HepG2 (cell line): Measurements from ENCODE around the gene ATP9A. TPM values are rescaled to one million over a fixed set of nuclear protein-coding genes. Genes with fewer than 3 reads are reported as not detected.

Experiments used
- ATM ChIP-seq: fragments of 450-650 bp; IDR thresholded peaks from 2 replicates; pipeline ENCODE4 v1.7.1; 2017; ENCODE audit warnings: mild to moderate bottlenecking, borderline replicate concordance
- ISL2 ChIP-seq: sonication (generic); formaldehyde crosslinking; IDR thresholded peaks from 2 replicates; pipeline ENCODE4 v1.5.0; 2020; ENCODE audit warnings: missing genetic modification reagents
- NCOR1 ChIP-seq: fragments of 200-600 bp; sonication (generic); IDR thresholded peaks from 2 replicates; pipeline ENCODE4 v1.7.0; 2017; ENCODE audit warnings: antibody characterized with exemption, low read length, borderline replicate concordance
- NPAS2 ChIP-seq: sonication (generic); formaldehyde crosslinking; IDR thresholded peaks from 2 replicates; pipeline ENCODE4 v1.8.0; 2022; ENCODE audit warnings: mild to moderate bottlenecking, missing genetic modification reagents, borderline replicate concordance
- PAX8 ChIP-seq: sonication (generic); formaldehyde crosslinking; IDR thresholded peaks from 2 replicates; pipeline ENCODE4 v1.8.0; 2022; ENCODE audit warnings: mild to moderate bottlenecking, missing genetic modification reagents, borderline replicate concordance
- PRMT3 ChIP-seq: sonication (generic); formaldehyde crosslinking; IDR thresholded peaks from 2 replicates; pipeline ENCODE4 v1.8.1; 2022; ENCODE audit warnings: low read depth, mild to moderate bottlenecking, moderate library complexity, missing genetic modification reagents, borderline replicate concordance
- RCOR2 ChIP-seq: IDR thresholded peaks from 2 replicates; pipeline ENCODE4 v1.6.1; 2016; ENCODE audit warnings: missing biosample characterization, missing genetic modification reagents
- SETDB1 ChIP-seq: sonication (generic); formaldehyde crosslinking; IDR thresholded peaks from 2 replicates; pipeline ENCODE4 v1.5.1; 2020; ENCODE audit warnings: missing genetic modification reagents, mild to moderate bottlenecking, borderline replicate concordance
- SMARCC2 ChIP-seq: fragments of 450-650 bp; IDR thresholded peaks from 2 replicates; pipeline ENCODE4 v1.6.1; 2017; ENCODE audit warnings: antibody characterized with exemption, mild to moderate bottlenecking
- SNAPC2 ChIP-seq: sonication (generic); formaldehyde crosslinking; IDR thresholded peaks from 2 replicates; pipeline ENCODE4 v1.8.1; 2022; ENCODE audit warnings: mild to moderate bottlenecking, missing genetic modification reagents
- SRY ChIP-seq: sonication (generic); formaldehyde crosslinking; IDR thresholded peaks from 2 replicates; pipeline ENCODE4 v1.8.0; 2022; ENCODE audit warnings: mild to moderate bottlenecking, missing genetic modification reagents
- ZBTB2 ChIP-seq: sonication (generic); formaldehyde crosslinking; IDR thresholded peaks from 2 replicates; pipeline ENCODE4 v1.8.0; 2022; ENCODE audit warnings: low read depth, missing genetic modification reagents
- ZBTB7B ChIP-seq: sonication (generic); formaldehyde crosslinking; IDR thresholded peaks from 2 replicates; pipeline ENCODE4 v1.4.0; 2020; ENCODE audit warnings: missing genetic modification reagents
- ZKSCAN5 ChIP-seq: sonication (generic); formaldehyde crosslinking; IDR thresholded peaks from 2 replicates; pipeline ENCODE4 v1.5.1; 2020; ENCODE audit warnings: mild to moderate bottlenecking, missing genetic modification reagents
- ZNF333 ChIP-seq: sonication (generic); formaldehyde crosslinking; IDR thresholded peaks from 2 replicates; pipeline ENCODE4 v1.4.0; 2020; ENCODE audit warnings: mild to moderate bottlenecking, missing genetic modification reagents, borderline replicate concordance
- ZNF441 ChIP-seq: sonication (generic); formaldehyde crosslinking; IDR thresholded peaks from 2 replicates; pipeline ENCODE4 v1.7.0; 2021; ENCODE audit warnings: missing genetic modification reagents, borderline replicate concordance
- ZNF557 ChIP-seq: sonication (generic); formaldehyde crosslinking; IDR thresholded peaks from 2 replicates; pipeline ENCODE4 v1.4.0; 2020; ENCODE audit warnings: missing genetic modification reagents
- ZNF563 ChIP-seq: sonication (generic); formaldehyde crosslinking; IDR thresholded peaks from 2 replicates; pipeline ENCODE4 v1.8.0; 2022; ENCODE audit warnings: mild to moderate bottlenecking, moderate library complexity, missing genetic modification reagents
- ZNF703 ChIP-seq: sonication (generic); formaldehyde crosslinking; IDR thresholded peaks from 2 replicates; pipeline ENCODE4 v1.5.1; 2020; ENCODE audit warnings: missing genetic modification reagents, mild to moderate bottlenecking, moderate library complexity, borderline replicate concordance
- ZNF773 ChIP-seq: sonication (generic); formaldehyde crosslinking; IDR thresholded peaks from 2 replicates; pipeline ENCODE4 v1.4.0; 2020; ENCODE audit warnings: missing genetic modification reagents, borderline replicate concordance
- ZNF878 ChIP-seq: sonication (generic); formaldehyde crosslinking; IDR thresholded peaks from 2 replicates; pipeline ENCODE4 v1.8.1; 2023; ENCODE audit warnings: mild to moderate bottlenecking, missing genetic modification reagents, moderate library complexity
- ZSCAN12 ChIP-seq: sonication (generic); formaldehyde crosslinking; IDR thresholded peaks from 2 replicates; pipeline ENCODE4 v1.9.0; 2021; ENCODE audit warnings: mild to moderate bottlenecking, missing genetic modification reagents
- polyA plus RNA-seq, 8 experiments: library from polyadenylated mRNA; depleted of rRNA in 3 of 8; stranded (reverse) in 7 of 8; unstranded in 1 of 8; fragments of >200 nt; fragmentation: Illumina TruSeq in 4 of 8; extraction: Trizol in 4 of 8; gene quantifications; 2 replicates each; pipeline versions ENCODE4 v1.2.1 to v1.2.3, GENCODE V29; 2011 to 2016; ENCODE audit warnings: low read depth in 4 of 8, missing spikeins in 1 of 8, mixed read lengths in 1 of 8; ENCODE audit not compliant: insufficient read depth in 1 of 8
- total RNA-seq, 5 experiments: library from RNA; depleted of rRNA; stranded (reverse); fragments of >200 nt; fragmentation: Illumina TruSeq; extraction: Trizol; gene quantifications; 2 replicates each; pipeline ENCODE4 v1.2.3, GENCODE V29; 2016; ENCODE audit warnings: low read depth in 1 of 5
- TF ChIP-seq, protein P1 (sequence below): sonication (generic); formaldehyde crosslinking; IDR thresholded peaks from 2 replicates; pipeline ENCODE4 v1.4.0; 2020; ENCODE audit warnings: missing genetic modification reagents

Gene ATP9A
- total and polyA plus RNA-seq, 2 of the 13 experiments (the other 11 are each of a cell fraction or from before 2014, with no cell fraction given) = 11.8 to 18.5 TPM

DNA sequence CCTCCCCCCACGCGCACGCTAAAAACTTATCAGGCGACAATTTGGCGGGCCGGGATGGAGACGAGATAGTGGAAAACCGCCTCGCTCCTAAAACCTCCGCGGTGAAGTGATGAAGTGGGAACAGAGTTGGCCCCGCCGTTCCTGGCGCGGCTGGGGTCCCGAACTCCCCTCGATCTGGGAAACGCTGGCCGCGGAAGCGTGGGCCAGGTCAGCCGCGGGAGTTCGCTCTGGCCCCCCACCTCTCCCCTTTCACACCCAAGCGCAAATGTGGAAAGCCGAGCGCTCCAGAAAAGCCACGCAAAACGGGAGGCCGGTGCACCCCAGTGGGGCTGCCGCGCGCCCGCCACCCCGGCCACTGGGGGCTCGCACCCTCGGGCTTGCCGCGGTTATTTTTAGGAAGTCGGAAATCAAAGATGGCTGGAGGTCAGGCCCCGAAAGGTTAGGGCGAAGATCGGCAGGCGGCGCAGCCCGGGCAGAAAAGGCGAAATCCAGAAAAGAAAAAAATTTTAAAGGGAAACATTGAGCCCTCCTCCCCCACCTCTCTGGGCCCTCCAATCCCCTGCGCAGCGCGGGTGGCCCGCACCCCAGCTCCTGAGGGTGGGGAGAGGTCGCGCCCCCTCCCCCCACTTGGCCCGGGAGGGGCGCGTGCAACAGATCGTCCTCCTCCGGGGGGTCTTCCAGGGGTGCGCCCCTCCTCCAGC, 33.1 kb upstream of the ATP9A start (continued):
- TF ChIP-seq ZBTB2 (CRISPR knock-in tag) (no peak), SMARCC2 (no peak), ZSCAN12 (CRISPR knock-in tag) (no peak), NCOR1 (no peak), SETDB1 (CRISPR knock-in tag) (0 out of 2 replicates have a peak, but pooled peaks have one; percentile 12), ISL2 (CRISPR knock-in tag) (no peak), SRY (CRISPR knock-in tag) (no peak), ZNF333 (CRISPR knock-in tag) (no peak), PAX8 (CRISPR knock-in tag) (no peak), PRMT3 (CRISPR knock-in tag) (no peak), ZNF878 (CRISPR knock-in tag) (no peak), SNAPC2 (CRISPR knock-in tag) (no peak), RCOR2 (no peak), ZNF441 (peak; percentile 68; the same call in 1 of the 2 replicates), ZBTB7B (CRISPR knock-in tag) (peak; percentile 72), ZNF563 (CRISPR knock-in tag) (peak; percentile 67), ZNF703 (CRISPR knock-in tag) (no peak; the same call in 1 of the 2 replicates), NPAS2 (CRISPR knock-in tag) (no peak), ATM (no peak), ZNF557 (CRISPR knock-in tag) (no peak), ZKSCAN5 (CRISPR knock-in tag) (no peak), ZNF773 (CRISPR knock-in tag) (no peak; the same call in 1 of the 2 replicates)
- TF ChIP-seq, protein P1, sequence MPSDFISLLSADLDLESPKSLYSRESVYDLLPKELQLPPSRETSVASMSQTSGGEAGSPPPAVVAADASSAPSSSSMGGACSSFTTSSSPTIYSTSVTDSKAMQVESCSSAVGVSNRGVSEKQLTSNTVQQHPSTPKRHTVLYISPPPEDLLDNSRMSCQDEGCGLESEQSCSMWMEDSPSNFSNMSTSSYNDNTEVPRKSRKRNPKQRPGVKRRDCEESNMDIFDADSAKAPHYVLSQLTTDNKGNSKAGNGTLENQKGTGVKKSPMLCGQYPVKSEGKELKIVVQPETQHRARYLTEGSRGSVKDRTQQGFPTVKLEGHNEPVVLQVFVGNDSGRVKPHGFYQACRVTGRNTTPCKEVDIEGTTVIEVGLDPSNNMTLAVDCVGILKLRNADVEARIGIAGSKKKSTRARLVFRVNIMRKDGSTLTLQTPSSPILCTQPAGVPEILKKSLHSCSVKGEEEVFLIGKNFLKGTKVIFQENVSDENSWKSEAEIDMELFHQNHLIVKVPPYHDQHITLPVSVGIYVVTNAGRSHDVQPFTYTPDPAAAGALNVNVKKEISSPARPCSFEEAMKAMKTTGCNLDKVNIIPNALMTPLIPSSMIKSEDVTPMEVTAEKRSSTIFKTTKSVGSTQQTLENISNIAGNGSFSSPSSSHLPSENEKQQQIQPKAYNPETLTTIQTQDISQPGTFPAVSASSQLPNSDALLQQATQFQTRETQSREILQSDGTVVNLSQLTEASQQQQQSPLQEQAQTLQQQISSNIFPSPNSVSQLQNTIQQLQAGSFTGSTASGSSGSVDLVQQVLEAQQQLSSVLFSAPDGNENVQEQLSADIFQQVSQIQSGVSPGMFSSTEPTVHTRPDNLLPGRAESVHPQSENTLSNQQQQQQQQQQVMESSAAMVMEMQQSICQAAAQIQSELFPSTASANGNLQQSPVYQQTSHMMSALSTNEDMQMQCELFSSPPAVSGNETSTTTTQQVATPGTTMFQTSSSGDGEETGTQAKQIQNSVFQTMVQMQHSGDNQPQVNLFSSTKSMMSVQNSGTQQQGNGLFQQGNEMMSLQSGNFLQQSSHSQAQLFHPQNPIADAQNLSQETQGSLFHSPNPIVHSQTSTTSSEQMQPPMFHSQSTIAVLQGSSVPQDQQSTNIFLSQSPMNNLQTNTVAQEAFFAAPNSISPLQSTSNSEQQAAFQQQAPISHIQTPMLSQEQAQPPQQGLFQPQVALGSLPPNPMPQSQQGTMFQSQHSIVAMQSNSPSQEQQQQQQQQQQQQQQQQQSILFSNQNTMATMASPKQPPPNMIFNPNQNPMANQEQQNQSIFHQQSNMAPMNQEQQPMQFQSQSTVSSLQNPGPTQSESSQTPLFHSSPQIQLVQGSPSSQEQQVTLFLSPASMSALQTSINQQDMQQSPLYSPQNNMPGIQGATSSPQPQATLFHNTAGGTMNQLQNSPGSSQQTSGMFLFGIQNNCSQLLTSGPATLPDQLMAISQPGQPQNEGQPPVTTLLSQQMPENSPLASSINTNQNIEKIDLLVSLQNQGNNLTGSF = no peak
